Measurements from ENCODE around the gene RAD9B. TPM values are rescaled to one million over a fixed set of nuclear protein-coding genes. Genes with fewer than 3 reads are reported as not detected.
"Not testable (repeated sequence)": the region's sequence is repeated elsewhere in the genome, so short reads cannot be mapped to it uniquely, and the experiment has no call there.

Gene RAD9B
- total RNA-seq, 1 donor from 2014 or later = 0.17 TPM

DNA sequence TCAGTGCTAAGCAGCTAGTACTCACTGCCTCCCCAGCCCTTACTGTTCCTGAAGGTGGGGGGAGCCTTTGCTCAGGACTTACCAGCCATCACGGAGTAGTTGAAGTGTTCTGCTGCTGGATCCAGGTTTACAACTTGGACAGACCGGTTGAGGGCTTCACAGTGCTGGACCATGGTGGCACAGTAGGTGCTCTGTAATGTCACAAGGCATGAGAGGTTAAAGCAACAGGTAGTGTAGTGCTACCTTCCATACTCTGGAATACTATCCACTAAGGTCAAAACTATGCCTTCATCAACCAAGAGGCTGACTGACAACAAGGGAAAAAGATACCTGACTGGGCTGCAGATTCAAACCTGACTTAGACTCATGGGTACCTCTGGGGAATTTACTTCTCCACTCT is 37.1 kb upstream of the RAD9B start:
- TF ChIP-seq, protein P1, sequence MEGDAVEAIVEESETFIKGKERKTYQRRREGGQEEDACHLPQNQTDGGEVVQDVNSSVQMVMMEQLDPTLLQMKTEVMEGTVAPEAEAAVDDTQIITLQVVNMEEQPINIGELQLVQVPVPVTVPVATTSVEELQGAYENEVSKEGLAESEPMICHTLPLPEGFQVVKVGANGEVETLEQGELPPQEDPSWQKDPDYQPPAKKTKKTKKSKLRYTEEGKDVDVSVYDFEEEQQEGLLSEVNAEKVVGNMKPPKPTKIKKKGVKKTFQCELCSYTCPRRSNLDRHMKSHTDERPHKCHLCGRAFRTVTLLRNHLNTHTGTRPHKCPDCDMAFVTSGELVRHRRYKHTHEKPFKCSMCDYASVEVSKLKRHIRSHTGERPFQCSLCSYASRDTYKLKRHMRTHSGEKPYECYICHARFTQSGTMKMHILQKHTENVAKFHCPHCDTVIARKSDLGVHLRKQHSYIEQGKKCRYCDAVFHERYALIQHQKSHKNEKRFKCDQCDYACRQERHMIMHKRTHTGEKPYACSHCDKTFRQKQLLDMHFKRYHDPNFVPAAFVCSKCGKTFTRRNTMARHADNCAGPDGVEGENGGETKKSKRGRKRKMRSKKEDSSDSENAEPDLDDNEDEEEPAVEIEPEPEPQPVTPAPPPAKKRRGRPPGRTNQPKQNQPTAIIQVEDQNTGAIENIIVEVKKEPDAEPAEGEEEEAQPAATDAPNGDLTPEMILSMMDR (IDR thresholded peaks at IDR 0.05) = no peak
- TF ChIP-seq EZH2phosphoT487 (IDR thresholded peaks at IDR 0.05) (no peak), EZH2 (IDR thresholded peaks at IDR 0.05) (no peak)
- H3K27me3 ChIP-seq = no peaks in the 10 kb centered on the region
- H3K4me3 Mint-ChIP-seq = peak overlapping the region; percentile 61

DNA sequence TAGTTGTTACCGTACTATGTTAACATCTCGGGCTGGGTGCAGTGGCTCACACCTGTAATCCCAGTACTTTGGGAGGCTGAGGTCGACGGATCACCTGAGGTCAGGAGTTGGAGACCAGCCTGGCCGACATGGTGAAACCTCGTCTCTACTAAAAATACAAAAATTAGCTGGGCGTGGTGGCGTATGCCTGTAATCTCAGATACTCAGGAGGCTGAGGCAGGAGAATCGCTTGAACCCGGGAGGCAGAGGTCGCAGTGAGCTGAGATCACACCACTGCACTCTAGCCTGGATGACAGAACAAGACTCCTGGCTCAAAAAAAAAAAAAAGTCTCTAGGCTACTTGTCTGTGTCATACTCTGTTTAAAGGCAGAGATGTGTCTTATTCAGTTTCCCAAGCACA is 36.4 kb upstream of the RAD9B start:
- Histone ChIP-seq H3K9ac (peak overlapping the region; percentile 22), H3F3A (ENCODE audit: low read depth) (peaks cover 20% of the 10 kb centered on the region), H4K20me1 (ENCODE audit: low read depth) (peaks cover 20% of the 10 kb centered on the region), H3K79me2 (ENCODE audit: low read depth) (peaks cover 64% of the 10 kb centered on the region), H3K4me1 (peaks cover 11% of the 10 kb centered on the region)
- not testable (repeated sequence) for H3K27ac Mint-ChIP-seq; H3K9me3 Mint-ChIP-seq; DNase-seq (ENCODE audit: low spot score); H3K9me3 ChIP-seq (ENCODE audit: low read depth); H3K27me3 Mint-ChIP-seq (ENCODE audit: insufficient read depth, low read depth); H3K36me3 ChIP-seq; H3K27me3 ChIP-seq; H2AFZ ChIP-seq (replicated peaks); H3K4me2 ChIP-seq; H3K4me3 ChIP-seq; H3K27ac ChIP-seq
- peaks cover 13% of the 10 kb centered on the region for H3K36me3 Mint-ChIP-seq
- peak overlapping the region; percentile 61 for H3K4me3 Mint-ChIP-seq
- H3K4me1 Mint-ChIP-seq = peaks cover 30% of the 10 kb centered on the region

More for the DNA sequence above, 37.1 kb upstream of the RAD9B start:
- H3K4me1 Mint-ChIP-seq = peaks cover 25% of the 10 kb centered on the region
- H3K27ac ChIP-seq = no peak overlapping the region
- peaks cover 11% of the 10 kb centered on the region for H3K4me1 ChIP-seq
- H3K36me3 ChIP-seq = no peaks in the 10 kb centered on the region
- peaks cover 7% of the 10 kb centered on the region for H3K27me3 Mint-ChIP-seq (ENCODE audit: insufficient read depth, low read depth)
- H3K36me3 Mint-ChIP-seq = peaks cover 9% of the 10 kb centered on the region
- no peak overlapping the region for H3K4me2 ChIP-seq
- peaks cover 57% of the 10 kb centered on the region for H3K79me2 ChIP-seq (ENCODE audit: low read depth)
- no peaks in the 10 kb centered on the region for H3K9me3 ChIP-seq (ENCODE audit: low read depth)
- no peak overlapping the region for H3K4me3 ChIP-seq
- H2AFZ ChIP-seq (replicated peaks) = no peak overlapping the region
- H3K27ac Mint-ChIP-seq = no peak overlapping the region
- no peak overlapping the region for H3K9ac ChIP-seq
- DNase-seq (ENCODE audit: low spot score) = no peak
- H4K20me1 ChIP-seq (ENCODE audit: low read depth) = peaks cover 20% of the 10 kb centered on the region
- H3F3A ChIP-seq (ENCODE audit: low read depth) = peaks cover 18% of the 10 kb centered on the region
- no peaks in the 10 kb centered on the region for H3K9me3 Mint-ChIP-seq

DNA sequence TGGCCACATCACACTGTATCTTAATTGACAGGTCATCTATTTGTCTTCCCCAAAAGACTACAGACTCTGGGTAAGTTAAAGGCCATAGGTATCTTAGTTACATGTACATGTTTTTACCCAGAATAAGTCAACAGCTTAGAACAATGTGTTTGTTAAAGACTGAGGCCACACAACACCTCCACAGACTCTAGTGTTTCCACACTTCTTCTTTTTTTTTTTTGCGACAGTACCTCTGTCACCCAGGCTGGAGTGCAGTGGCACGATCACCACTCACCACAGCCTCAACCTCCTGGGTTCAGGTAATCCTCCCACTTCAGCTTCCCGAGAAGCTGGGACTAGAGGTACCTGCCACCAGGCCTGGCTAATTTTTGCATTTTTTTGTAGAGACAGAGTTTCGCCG is 35.3 kb upstream of the RAD9B start:
- H3K4me3 Mint-ChIP-seq = peak overlapping the region; percentile 100
- no peaks in the 10 kb centered on the region for H3K9me3 ChIP-seq (ENCODE audit: low read depth)

DNA sequence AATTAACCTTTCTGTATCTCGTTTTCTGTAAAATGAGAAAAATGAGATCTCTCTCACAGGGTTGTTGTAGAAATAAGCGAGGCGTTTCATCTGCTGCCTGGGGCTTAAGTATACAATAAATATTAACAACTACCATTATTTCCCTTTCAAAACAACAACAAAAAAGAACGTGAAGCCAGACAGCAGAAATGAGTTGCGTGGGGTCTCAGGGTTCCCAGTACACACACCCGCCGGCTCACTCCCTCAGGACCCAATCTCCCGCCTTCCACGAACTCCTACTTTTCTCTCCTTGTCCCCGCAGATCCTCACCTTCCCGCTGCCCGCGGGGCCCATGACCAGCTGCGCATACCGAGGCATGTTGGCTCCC is 34.3 kb upstream of the RAD9B start:
- Mint-ChIP-seq H3K4me3 (peak overlapping the region; percentile 100), H3K27ac (peak overlapping the region; percentile 100), H3K27me3 (ENCODE audit: insufficient read depth, low read depth) (peaks cover 9% of the 10 kb centered on the region), H3K36me3 (peaks cover 17% of the 10 kb centered on the region), H3K9me3 (peaks cover 2% of the 10 kb centered on the region), H3K4me1 (peaks cover 30% of the 10 kb centered on the region)
- Histone ChIP-seq H3K79me2 (ENCODE audit: low read depth) (peaks cover 62% of the 10 kb centered on the region), H3F3A (ENCODE audit: low read depth) (peaks cover 20% of the 10 kb centered on the region), H3K9me3 (ENCODE audit: low read depth) (no peaks in the 10 kb centered on the region), H3K4me1 (peaks cover 11% of the 10 kb centered on the region), H3K4me2 (peak overlapping the region; percentile 99), H3K9ac (peak overlapping the region; percentile 94), H3K36me3 (no peaks in the 10 kb centered on the region), H4K20me1 (ENCODE audit: low read depth) (peaks cover 17% of the 10 kb centered on the region), H3K4me3 (peak overlapping the region; percentile 96), H3K27ac (no peak overlapping the region), H3K27me3 (no peaks in the 10 kb centered on the region), H2AFZ (replicated peaks) (peak overlapping the region; percentile 51)
- TF ChIP-seq EZH2phosphoT487 (IDR thresholded peaks at IDR 0.05) = no peak
- no peak for DNase-seq (ENCODE audit: low spot score)

More for the DNA sequence above, 35.3 kb upstream of the RAD9B start:
- DNase-seq (ENCODE audit: low spot score) = no peak
- Histone ChIP-seq H3K4me1 (peaks cover 11% of the 10 kb centered on the region), H4K20me1 (ENCODE audit: low read depth) (peaks cover 18% of the 10 kb centered on the region), H3K4me3 (peak overlapping the region; percentile 96), H3K27me3 (no peaks in the 10 kb centered on the region), H2AFZ (replicated peaks) (no peak overlapping the region), H3K36me3 (no peaks in the 10 kb centered on the region), H3K9ac (peak overlapping the region; percentile 94), H3K79me2 (ENCODE audit: low read depth) (peaks cover 64% of the 10 kb centered on the region), H3K4me2 (peak overlapping the region; percentile 99), H3K27ac (no peak overlapping the region), H3F3A (ENCODE audit: low read depth) (peaks cover 20% of the 10 kb centered on the region)
- H3K27ac Mint-ChIP-seq = no peak overlapping the region
- H3K27me3 Mint-ChIP-seq (ENCODE audit: insufficient read depth, low read depth) = peaks cover 9% of the 10 kb centered on the region
- peaks cover 30% of the 10 kb centered on the region for H3K4me1 Mint-ChIP-seq
- TF ChIP-seq EZH2 (IDR thresholded peaks at IDR 0.05) (no peak), EZH2phosphoT487 (IDR thresholded peaks at IDR 0.05) (no peak)
- TF ChIP-seq, protein P1 (IDR thresholded peaks at IDR 0.05) = no peak
- H3K9me3 Mint-ChIP-seq = peaks cover 2% of the 10 kb centered on the region
- peaks cover 17% of the 10 kb centered on the region for H3K36me3 Mint-ChIP-seq
